ENCODE measurements around the gene ADGRD2.

The ADGRD2 gene

GRCh38 chr9:124522121-124523098 is 72.2 kb downstream of the ADGRD2 start:
- Histone ChIP-seq H3K9me3 (ENCODE audit: control insufficient read depth in 1 of 2, low read length in 2 of 2) (no peaks in the 10 kb centered on the region), H3K27ac (ENCODE audit: low read length) (no peak overlapping the region), H3K4me1 (ENCODE audit: control insufficient read depth in 1 of 2, insufficient read depth in 2 of 2, low read length in 2 of 2) (no peaks in the 10 kb centered on the region), H3K27me3 (ENCODE audit: low read depth, low read length) (no peaks in the 10 kb centered on the region), H3K36me3 (ENCODE audit: control insufficient read depth in 1 of 2, insufficient read depth in 2 of 2, low read length in 2 of 2) (peaks cover 4 to 10% of the 10 kb centered on the region in 2 donors), H3K4me3 (ENCODE audit: low read depth in 1 of 2, low read length in 2 of 2) (no peak overlapping the region)

DNA sequence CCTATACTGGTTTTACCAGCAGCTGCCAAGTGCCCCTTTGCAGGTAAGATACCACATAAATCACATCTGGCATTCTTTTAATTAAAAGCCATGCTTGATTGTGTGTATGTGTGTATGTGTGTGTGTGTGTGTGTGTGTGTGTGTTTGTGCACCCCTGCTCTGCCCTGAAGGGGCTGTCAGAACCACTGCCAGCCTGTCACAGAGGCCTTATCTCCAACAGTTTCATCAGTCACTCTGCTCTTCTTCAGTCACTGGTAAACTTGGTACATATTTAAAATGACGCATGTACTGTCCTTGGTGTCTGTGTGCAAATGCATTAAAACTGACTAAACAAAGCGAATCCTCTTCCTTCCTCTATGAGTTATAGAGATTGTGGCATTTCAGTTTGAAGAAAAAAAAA is 75.9 kb downstream of the ADGRD2 start:
- Histone ChIP-seq H3K36me3 (ENCODE audit: control insufficient read depth in 1 of 2, insufficient read depth in 2 of 2, low read length in 2 of 2) (peaks cover 4 to 10% of the 10 kb centered on the region in 2 donors), H3K4me1 (ENCODE audit: control insufficient read depth in 1 of 2, insufficient read depth in 2 of 2, low read length in 2 of 2) (no peaks in the 10 kb centered on the region), H3K4me3 (ENCODE audit: low read depth in 1 of 2, low read length in 2 of 2) (no peak overlapping the region), H3K27me3 (ENCODE audit: low read depth, low read length) (no peaks in the 10 kb centered on the region), H3K9me3 (ENCODE audit: control insufficient read depth in 1 of 2, low read length in 2 of 2) (no peaks in the 10 kb centered on the region), H3K27ac (ENCODE audit: low read length) (no peak overlapping the region)

- Histone ChIP-seq H3K27ac (ENCODE audit: low read length) (no peak overlapping the region), H3K4me1 (ENCODE audit: control insufficient read depth in 1 of 2, insufficient read depth in 2 of 2, low read length in 2 of 2) (no peaks in the 10 kb centered on the region), H3K36me3 (ENCODE audit: control insufficient read depth in 1 of 2, insufficient read depth in 2 of 2, low read length in 2 of 2) (peaks cover 4 to 10% of the 10 kb centered on the region in 2 donors), H3K27me3 (ENCODE audit: low read depth, low read length) (no peaks in the 10 kb centered on the region), H3K9me3 (ENCODE audit: control insufficient read depth in 1 of 2, low read length in 2 of 2) (no peaks in the 10 kb centered on the region), H3K4me3 (ENCODE audit: low read depth in 1 of 2, low read length in 2 of 2) (no peak overlapping the region)
Measured at GRCh38 chr9:124527781-124528180, 77.5 kb downstream of the ADGRD2 start.

Measured in muscle layer of duodenum (tissue), 2 donors.